Measurements from ENCODE around the gene AGMO. TPM values are rescaled to one million over a fixed set of nuclear protein-coding genes. Genes with fewer than 3 reads are reported as not detected.
"Not testable (repeated sequence)": the region's sequence is repeated elsewhere in the genome, so short reads cannot be mapped to it uniquely, and the experiment has no call there.

Gene AGMO
- total RNA-seq, 1 experiment from 2014 or later = not detected

- H3K9me3 ChIP-seq (ENCODE audit: control insufficient read depth, insufficient read depth, low read depth, low read length) = no peaks in the 10 kb centered on the region
- in situ Hi-C loops (cut with HindIII; ENCODE audit: low pct_unique_long_range_greater_than_20kb, low sequenced_read_pairs) (no loop called here), intact Hi-C loops (cut with micrococcal nuclease; ENCODE audit: unreplicated experiment) (no loop called here)
- ChIA-PET POLR2A (no interaction called here), CTCF (no interaction called here)
- no peak for ATAC-seq
- no peak for DNase-seq (ENCODE audit: low read depth, low spot score)
- no peaks in the 10 kb centered on the region for H3K36me3 ChIP-seq (ENCODE audit: control insufficient read depth, insufficient read depth, low read length)
- H3K27me3 ChIP-seq (ENCODE audit: control insufficient read depth, insufficient read depth, low read length) = no peaks in the 10 kb centered on the region
- H3K4me3 ChIP-seq (ENCODE audit: low read depth in 2 of 2, low read length in 2 of 2) = no peak overlapping the region
- H3K27ac ChIP-seq (ENCODE audit: low read length) = no peak overlapping the region
- TF ChIP-seq, protein P1, sequence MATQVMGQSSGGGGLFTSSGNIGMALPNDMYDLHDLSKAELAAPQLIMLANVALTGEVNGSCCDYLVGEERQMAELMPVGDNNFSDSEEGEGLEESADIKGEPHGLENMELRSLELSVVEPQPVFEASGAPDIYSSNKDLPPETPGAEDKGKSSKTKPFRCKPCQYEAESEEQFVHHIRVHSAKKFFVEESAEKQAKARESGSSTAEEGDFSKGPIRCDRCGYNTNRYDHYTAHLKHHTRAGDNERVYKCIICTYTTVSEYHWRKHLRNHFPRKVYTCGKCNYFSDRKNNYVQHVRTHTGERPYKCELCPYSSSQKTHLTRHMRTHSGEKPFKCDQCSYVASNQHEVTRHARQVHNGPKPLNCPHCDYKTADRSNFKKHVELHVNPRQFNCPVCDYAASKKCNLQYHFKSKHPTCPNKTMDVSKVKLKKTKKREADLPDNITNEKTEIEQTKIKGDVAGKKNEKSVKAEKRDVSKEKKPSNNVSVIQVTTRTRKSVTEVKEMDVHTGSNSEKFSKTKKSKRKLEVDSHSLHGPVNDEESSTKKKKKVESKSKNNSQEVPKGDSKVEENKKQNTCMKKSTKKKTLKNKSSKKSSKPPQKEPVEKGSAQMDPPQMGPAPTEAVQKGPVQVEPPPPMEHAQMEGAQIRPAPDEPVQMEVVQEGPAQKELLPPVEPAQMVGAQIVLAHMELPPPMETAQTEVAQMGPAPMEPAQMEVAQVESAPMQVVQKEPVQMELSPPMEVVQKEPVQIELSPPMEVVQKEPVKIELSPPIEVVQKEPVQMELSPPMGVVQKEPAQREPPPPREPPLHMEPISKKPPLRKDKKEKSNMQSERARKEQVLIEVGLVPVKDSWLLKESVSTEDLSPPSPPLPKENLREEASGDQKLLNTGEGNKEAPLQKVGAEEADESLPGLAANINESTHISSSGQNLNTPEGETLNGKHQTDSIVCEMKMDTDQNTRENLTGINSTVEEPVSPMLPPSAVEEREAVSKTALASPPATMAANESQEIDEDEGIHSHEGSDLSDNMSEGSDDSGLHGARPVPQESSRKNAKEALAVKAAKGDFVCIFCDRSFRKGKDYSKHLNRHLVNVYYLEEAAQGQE (IDR thresholded peaks at IDR 0.05; ENCODE audit: insufficient read depth in 1 of 2, low read depth in 2 of 2, low read length in 1 of 2) = no peak
- TF ChIP-seq SIN3A (IDR thresholded peaks at IDR 0.05; ENCODE audit: borderline replicate concordance, insufficient read depth, low read depth, low read length) = no peak
- no peak for TF ChIP-seq TCF7L2 (IDR thresholded peaks at IDR 0.05; ENCODE audit: low read depth, low read length)
- TF ChIP-seq CTCF (IDR thresholded peaks at IDR 0.05) = no peak
- TF ChIP-seq POLR2AphosphoS5 (IDR thresholded peaks at IDR 0.05; ENCODE audit: low read depth, low read length) = no peak
- no TSS peak for BruUV-seq (replicated peaks)
- H3K4me1 ChIP-seq (ENCODE audit: control insufficient read depth, insufficient read depth, low read length) = no peaks in the 10 kb centered on the region; the same call in 1 of the 2 replicates
These were observed 7.1 kb downstream of the AGMO start for GRCh38 chr7:15554744-15555143.

GRCh38 chr7:15554081-15554480 lies 7.7 kb downstream of the AGMO start:
- Histone ChIP-seq H3K27ac (ENCODE audit: low read length) (no peak overlapping the region), H3K36me3 (ENCODE audit: control insufficient read depth, insufficient read depth, low read length) (no peaks in the 10 kb centered on the region), H3K27me3 (ENCODE audit: control insufficient read depth, insufficient read depth, low read length) (no peaks in the 10 kb centered on the region), H3K4me1 (ENCODE audit: control insufficient read depth, insufficient read depth, low read length) (no peaks in the 10 kb centered on the region; the same call in 1 of the 2 replicates), H3K9me3 (ENCODE audit: control insufficient read depth, insufficient read depth, low read depth, low read length) (no peaks in the 10 kb centered on the region), H3K4me3 (ENCODE audit: low read depth in 2 of 2, low read length in 2 of 2) (no peak overlapping the region)
- ChIA-PET POLR2A (no interaction called here), CTCF (no interaction called here)
- no peak for DNase-seq (ENCODE audit: low read depth, low spot score)
- ATAC-seq = no peak
- BruUV-seq (replicated peaks) = no TSS peak
- no peak for TF ChIP-seq SIN3A (IDR thresholded peaks at IDR 0.05; ENCODE audit: borderline replicate concordance, insufficient read depth, low read depth, low read length)
- TF ChIP-seq, protein P1 (IDR thresholded peaks at IDR 0.05; ENCODE audit: insufficient read depth in 1 of 2, low read depth in 2 of 2, low read length in 1 of 2) = no peak
- TF ChIP-seq CTCF (IDR thresholded peaks at IDR 0.05) = no peak
- TF ChIP-seq POLR2AphosphoS5 (IDR thresholded peaks at IDR 0.05; ENCODE audit: low read depth, low read length) = no peak
- no peak for TF ChIP-seq TCF7L2 (IDR thresholded peaks at IDR 0.05; ENCODE audit: low read depth, low read length)
- intact Hi-C loops (cut with micrococcal nuclease; ENCODE audit: unreplicated experiment) (no loop called here), in situ Hi-C loops (cut with HindIII; ENCODE audit: low pct_unique_long_range_greater_than_20kb, low sequenced_read_pairs) (no loop called here)

DNA sequence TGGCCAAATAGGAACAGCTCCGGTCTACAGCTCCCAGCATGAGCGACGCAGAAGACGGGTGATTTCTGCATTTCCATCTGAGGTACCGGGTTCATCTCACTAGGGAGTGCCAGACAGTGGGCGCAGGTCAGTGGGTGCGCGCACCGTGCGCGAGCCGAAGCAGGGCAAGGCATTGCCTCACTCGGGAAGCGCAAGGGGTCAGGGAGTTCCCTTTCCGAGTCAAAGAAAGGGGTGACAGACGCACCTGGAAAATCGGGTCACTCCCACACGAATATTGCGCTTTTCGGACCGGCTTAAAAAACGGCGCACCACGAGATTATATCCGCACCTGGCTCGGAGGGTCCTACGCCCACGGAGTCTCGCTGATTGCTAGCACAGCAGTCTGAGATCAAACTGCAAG lies 14.5 kb downstream of the AGMO start:
- in situ Hi-C loops (cut with HindIII; ENCODE audit: low pct_unique_long_range_greater_than_20kb, low sequenced_read_pairs); H3K27me3 ChIP-seq (ENCODE audit: control insufficient read depth, insufficient read depth, low read length); CTCF ChIA-PET; H3K27ac ChIP-seq (ENCODE audit: low read length); H3K36me3 ChIP-seq (ENCODE audit: control insufficient read depth, insufficient read depth, low read length); intact Hi-C loops (cut with micrococcal nuclease; ENCODE audit: unreplicated experiment); H3K4me1 ChIP-seq (ENCODE audit: control insufficient read depth, insufficient read depth, low read length); H3K9me3 ChIP-seq (ENCODE audit: control insufficient read depth, insufficient read depth, low read depth, low read length); ATAC-seq; DNase-seq (ENCODE audit: low read depth, low spot score); H3K4me3 ChIP-seq (ENCODE audit: low read depth in 2 of 2, low read length in 2 of 2); BruUV-seq (replicated peaks); POLR2A ChIA-PET: not testable (repeated sequence)

All from Panc1 (cell line).